GM12864 (cell line): ENCODE data around the gene FLT1.

ENCODE experiments used
- DNase-seq: peaks from one replicate; pipeline ENCODE4 v3.0.0-alpha.2; 2011; ENCODE audit warnings: low read depth
- H3K4me3 ChIP-seq: 2 replicates; pipeline ENCODE4 v1.5.1; 2011; ENCODE audit warnings: mild to moderate bottlenecking, low read depth, low read length, control low read depth
- CTCF ChIP-seq: IDR thresholded peaks from 2 replicates; pipeline ENCODE4 v1.5.1; 2011; ENCODE audit warnings: low read depth, mild to moderate bottlenecking, moderate library complexity, low read length, control low read depth, inconsistent platforms; ENCODE audit errors: missing control alignments

FLT1 gene

DNA sequence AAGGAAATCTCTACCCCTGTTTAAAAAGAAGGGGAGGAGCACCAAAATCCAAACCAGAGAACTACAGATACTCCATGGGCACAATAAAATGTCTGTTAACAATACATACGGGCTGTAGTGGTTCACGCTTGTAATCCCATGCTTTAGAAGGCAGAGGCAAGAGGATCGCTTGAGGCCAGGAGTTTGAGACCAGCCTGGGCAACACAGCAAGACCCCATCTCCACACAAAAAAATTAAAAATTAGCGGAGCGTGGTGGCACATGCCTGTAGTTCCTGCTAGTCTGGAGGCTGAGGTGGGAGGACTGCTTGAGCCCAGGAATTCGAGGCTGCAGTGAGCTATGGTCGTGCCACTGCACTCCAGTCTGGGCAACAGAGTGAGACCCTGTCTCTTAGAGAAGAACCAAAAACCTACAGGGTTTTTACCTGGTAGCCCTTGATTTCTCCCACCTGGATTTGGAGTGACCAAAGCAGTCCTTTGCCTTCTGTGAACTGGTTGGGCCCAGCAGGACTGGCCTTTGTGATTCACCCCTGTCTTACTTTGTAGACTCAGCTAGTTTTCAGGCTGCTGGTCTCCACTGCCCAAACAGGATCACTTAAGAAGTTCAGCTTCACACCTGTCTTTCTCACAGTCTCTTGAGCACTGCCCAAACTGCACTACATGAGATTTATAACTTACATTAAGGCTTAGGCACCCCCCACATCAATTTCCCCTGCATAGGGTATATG lies 38.7 kb upstream of the FLT1 start:
- no peak for TF ChIP-seq CTCF
- DNase-seq: no peak
- H3K4me3 ChIP-seq: no peak overlapping the region

DNA sequence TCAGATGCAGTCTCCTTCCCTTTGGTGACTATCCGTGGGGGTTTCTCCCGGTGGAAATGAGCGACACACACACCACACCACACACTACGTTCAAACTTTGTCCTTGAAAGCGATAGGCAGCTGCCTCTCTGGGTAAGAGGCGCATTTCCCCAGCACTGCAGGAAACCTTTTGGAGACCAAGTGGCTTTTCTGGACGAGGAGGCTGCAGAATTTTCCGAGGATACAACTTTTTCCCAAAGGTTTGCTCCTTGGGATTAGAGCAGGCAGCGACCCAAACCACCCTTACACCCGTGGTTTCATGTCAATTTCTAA lies 38.2 kb upstream of the FLT1 start:
- no peak overlapping the region for H3K4me3 ChIP-seq
- DNase-seq: no peak
- no peak for TF ChIP-seq CTCF

GRCh38 chr13:28532388-28533124 lies 37.6 kb upstream of the FLT1 start:
- H3K4me3 ChIP-seq: peak overlapping the region; percentile 11; the same call in 1 of the 2 replicates

DNA sequence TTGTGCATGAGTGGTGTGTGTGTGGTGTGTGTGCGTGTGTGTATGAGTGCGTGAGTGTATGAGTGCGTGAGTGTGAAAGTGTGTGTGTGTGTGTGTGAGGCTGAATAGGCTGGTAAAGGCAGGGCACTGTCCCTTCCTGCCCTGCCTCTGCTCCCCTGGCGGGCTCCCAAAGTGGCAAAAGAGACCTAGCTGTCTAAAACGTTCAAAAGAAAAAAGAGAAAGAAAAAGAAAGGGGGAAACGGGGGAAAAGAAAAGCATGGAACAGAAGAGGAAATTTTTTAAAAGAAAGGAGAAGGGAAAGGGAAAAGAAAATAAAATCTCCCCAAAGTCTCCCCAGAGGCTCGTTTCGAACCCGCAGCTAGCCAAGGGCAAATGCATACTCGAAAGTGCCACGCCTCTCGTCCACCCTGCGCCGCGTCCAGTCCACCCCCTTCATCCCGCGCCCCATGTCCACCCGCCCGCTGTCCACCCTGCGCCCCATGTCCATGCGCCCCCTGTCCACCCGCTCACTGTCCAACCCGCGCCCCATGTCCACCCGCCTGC lies 37.0 kb upstream of the FLT1 start:
- peak overlapping the region; percentile 32 for H3K4me3 ChIP-seq
- no peak for TF ChIP-seq CTCF
- DNase-seq: no peak

More at GRCh38 chr13:28532388-28533124, 37.6 kb upstream of the FLT1 start:
- no peak for TF ChIP-seq CTCF
- no peak for DNase-seq

DNA sequence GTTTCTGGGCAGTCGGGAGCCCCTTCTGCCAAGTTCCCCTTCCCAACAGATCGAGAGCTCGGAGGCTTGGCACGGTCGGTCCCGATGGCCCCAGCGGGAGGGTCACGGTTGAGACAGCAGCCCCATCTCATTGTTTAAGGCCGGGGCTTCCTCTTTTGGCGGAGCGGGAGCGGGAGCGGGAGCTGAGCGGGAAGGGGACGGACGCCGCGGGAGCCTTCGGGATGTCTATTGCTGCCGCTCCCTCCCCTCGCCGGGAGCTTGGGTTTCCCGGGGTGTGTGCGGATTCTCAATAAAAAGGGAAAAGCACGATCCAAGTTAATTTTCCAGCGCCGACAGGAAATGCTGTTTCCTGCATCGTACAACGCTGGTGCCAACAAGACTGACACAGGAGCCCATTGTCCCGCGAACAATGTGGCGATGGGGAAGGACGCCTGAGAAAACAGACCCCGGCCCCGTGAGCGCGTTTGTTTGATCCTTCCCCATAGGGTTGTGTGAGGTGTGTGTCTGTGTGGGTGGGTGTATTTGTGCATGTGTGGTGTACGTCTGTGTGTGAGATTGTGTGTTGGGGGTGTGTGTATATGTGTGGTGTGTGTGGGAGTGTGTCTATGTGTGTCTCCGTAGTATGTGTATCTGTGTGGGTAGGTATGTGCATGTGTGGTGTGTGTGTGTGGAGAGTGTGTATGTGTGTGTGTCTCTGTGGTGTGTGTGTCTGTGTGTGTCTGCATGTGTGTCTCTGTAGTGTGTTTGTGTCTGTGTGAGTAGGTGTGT lies 36.3 kb upstream of the FLT1 start:
- no peak for DNase-seq
- H3K4me3 ChIP-seq: no peak overlapping the region

DNA sequence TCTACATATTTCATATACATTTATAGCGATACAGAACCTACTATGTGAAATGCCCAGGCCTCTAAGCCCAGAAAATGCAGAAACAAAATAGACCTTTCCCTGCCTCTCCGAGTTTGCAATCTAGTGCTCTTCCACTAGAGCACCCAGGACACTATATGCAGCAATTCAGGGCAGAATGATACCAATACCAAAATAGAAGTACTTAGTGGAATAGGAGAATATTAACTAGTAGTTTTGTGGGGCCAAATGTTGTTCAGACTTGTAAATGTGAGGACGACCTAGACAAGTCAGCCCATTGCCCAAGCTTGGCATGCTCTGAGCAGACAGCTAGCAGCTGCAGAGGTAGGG lies 35.8 kb upstream of the FLT1 start:
- DNase-seq: no peak
- peak; percentile 13 for TF ChIP-seq CTCF
- no peak overlapping the region for H3K4me3 ChIP-seq

More for the DNA sequence above, 36.3 kb upstream of the FLT1 start:
- no peak for TF ChIP-seq CTCF
